GM21723 (cell line): Measurements from ENCODE around the gene MYRIP.
A peak's percentile ranks its signal among the peaks of the same experiment; 100 is the strongest.

Experiments used
- ATAC-seq: cut with Tn5 transposase; IDR thresholded peaks from one replicate; pipeline ENCODE4 v1.9.1; 2021; ENCODE audit warnings: mild to moderate bottlenecking, moderate library complexity; ENCODE audit not compliant: unreplicated experiment

MYRIP gene

DNA sequence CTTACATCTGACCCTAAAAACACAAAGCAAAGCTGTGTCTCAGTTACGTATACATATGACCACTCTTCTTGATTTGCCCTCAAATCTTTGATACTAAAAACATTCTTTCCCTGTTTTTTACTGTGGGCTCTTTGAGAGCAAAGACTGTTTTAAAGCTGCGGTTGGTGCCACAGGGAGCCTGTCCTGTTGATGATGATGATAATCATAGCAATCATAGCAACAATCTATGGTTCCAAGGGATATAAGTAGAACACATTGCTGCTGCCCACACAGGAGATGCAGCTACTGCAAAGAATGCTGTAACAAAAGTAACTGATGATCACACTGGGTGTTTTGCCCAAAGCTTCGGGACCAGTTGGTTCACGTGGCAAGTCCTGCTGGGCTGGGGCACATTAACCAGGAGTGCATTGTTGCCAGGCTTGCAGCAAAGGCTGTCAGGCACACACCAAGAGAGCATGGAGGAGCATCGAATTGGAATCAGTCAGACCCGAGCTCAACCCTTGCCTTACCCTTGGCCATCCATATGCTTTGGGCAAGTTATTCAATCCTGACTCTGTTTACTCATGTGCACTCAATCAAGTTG, 368.7 kb downstream of the MYRIP start:
- ATAC-seq: no peak

DNA sequence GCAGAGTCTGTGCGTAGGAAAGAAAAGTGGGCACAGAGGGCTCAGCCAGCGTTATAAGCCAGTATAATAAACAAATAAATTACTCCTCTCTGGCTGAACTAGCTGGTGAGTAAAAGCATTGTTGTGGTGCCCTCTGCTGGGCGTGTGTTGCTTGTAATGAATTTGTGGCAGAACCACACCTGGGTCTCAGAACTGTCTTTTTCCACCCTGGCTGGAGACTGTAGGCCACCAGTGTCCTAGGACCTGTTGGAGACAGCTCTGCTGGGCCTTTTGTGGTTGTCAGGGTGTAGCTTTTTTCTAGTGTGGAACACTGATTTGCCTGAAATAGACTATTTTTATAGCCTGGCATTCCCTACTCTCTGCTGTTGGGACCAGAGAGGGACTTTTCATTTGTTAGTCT, 369.6 kb downstream of the MYRIP start:
- ATAC-seq: peak; percentile 72

DNA sequence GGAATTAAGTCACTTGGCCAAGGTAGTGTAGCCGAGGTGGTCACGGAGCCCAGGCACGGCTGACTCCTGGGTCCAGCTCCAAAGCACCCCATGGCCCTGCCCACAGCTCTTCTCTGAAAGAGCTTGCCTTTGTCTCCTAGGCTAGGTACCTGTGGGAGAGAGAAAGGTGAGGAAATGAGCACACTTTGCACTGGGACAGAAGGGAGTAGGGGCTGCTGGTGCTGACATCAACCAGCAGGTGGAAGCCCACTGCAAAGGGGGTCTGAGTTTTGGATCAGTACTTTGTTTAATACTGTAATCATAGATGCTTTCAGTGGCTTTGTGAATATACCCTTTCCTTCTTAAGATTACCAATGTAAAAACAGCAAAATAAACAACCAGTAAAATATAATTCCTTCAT, 371.8 kb downstream of the MYRIP start:
- no peak for ATAC-seq

DNA sequence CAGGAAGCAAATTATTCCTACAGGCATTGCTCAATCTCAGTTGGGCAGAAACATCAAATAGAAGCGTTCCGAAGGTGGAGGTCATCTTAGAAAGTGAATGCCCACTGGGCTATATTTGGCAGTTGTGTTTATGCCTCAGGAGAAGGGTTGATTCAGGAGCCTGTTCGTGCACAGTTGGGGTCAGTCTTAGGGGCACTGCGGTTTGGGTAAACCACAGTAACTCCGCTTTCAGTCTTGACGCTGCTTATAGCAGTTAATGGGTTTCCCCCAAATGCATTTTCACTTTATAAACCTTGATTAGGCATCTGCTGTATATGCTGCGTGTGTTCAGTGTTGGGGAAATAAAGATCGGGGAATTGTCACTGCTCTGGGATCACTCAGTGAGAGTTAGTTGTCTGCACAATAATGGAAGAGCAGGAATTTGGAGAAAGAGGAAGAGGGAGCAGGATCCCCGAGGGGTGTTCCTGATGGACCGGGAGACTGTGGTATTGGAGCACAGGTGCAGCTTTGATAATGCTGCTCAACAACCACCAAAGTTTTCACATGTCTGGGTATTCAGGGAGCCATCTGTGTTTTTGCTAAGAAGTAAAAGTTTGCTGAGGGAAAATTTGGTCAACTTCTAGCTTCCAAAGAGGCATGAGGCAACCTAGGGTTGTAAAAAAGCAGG, 375.8 kb downstream of the MYRIP start:
- peak; percentile 53 for ATAC-seq

DNA sequence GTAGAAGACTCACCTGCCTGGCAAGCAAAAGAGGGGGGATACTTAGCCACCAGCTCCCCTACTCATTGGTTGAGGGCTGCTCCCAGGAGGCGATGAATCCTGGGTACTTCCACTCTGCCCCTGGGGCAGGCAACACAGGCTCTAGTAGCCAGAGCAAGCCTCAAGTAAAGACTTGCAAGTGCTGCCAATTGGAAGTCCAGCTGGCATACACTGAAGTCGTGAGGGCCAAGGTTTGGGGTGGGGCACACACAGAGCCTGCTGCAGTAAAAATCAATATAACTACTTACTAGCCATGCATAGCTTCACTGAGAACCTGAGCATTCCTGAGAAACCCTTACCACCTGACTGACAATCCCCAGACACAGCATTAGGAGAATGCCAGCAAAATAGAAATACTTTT, 377.1 kb downstream of the MYRIP start:
- no peak for ATAC-seq

DNA sequence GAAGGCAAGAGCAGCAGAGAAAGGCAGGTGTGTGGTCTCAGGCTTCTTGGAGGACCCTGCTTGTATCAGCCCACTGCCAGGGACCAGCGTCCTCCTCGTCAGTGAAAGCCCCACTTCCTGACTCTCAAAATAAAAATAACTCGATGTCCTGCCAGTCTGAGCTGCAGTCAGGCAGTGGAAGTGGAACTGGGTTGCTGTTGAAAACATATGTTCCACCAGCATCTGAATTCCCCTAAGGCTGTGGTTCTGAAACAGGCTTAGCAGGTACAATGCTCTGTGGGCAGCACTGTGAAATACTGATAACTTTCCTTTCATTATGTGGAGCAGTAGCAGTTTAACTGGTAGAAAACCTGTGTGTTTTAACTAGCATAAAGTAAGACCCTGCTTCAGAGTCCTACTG, 378.5 kb downstream of the MYRIP start:
- ATAC-seq: peak; percentile 61

DNA sequence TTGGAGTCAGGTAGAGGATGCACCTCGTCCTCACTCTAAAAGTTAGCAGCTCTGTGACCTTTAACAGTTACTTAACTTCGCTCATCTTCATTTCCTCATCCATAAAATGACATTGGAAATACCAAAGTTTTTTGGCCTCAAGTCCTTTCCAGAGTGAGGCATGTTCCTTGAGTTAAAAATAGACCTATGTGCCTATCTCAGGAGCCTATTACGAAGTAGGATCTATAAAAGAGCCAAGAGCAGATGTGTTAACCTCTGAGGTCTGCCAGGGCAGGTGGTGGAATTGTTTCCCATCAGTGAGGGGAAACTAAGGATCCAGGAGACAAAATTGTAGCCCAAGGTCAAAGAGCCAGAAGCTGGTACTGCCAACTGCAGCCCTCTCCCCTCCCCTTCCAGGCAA, 379.7 kb downstream of the MYRIP start:
- ATAC-seq: no peak

DNA sequence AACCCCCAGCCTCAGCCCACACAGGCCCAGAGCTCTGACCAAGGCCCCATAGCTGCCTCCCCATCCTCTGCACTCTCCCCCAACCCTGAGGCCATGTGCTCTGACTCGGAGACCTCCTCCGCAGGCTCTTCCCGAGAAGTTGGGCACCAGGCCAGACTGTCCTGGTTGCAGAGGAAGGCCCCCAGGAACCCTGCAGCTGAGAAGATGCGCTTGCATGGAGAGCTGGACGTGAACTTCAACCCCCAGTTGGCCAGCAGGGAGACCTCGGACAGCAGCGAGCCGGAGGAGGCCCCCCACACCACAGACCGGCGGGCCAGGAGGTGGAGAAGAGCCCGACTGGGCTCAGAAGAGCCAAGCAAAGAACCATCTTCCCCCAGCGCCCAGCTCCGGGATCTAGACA, 380.6 kb downstream of the MYRIP start:
- no peak for ATAC-seq

DNA sequence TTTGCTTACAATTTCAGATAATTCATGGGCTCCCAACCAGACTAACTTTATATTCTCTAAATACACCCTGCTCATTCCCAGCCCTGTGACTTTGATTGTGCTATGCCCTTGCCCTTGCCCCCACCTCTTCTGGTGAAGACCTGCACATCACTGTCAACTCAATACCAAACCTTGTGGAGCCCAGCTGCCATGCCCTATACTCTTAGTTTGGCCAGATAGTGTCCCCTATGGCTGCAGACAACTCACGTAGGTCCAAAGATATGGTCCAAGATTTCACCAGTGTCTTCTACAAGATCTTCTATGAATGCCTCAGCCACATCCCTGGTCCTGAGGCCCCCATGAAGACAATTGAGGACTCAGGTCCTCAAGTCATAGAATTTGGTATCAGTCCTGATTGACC, 381.8 kb downstream of the MYRIP start:
- no peak for ATAC-seq

DNA sequence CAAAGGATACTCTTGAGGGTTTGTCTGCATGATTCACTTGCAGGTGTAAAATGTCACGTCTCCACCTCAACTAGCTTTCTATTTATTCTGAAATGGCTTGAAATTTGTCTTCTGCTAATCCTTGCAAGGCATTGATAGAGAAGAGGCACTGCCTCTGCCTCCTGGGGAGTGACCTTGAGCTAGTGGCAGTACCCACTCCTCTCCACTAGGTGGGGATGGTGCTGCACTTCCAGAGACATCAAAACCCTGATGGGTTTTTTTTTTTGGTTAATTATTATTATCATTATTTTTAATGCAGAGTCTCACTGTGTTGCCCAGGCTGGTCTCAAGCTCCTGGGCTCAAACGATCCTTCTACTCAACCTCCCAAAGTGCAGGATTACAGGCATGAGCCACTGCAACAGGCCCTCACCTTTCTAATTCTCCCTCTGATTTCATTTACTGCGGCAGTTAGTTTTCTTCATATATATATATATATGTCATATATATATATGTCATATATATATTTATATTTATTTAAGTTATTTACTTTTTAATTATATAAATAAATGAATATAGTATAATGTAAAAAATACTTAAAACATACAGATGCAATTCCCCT, 382.5 kb downstream of the MYRIP start:
- peak; percentile 60 for ATAC-seq

DNA sequence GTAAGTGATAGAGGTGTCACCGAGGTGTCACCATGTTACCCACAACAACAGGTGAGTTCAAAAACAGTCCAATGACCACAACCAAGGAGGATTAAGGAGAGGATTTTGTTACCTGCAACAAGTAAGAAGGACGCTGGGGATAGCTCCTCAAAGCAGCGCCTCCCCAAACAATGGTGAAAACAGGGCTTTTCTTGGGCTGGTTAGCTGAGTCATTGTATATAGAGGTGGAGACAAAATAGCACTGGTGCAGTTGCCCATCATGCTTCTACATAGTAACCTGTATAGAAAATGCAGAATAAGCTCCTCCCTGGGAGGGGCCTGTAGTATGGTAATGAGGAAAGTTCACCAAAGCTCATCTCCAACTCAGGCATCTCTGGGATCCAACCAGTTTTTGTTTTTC, 383.2 kb downstream of the MYRIP start:
- no peak for ATAC-seq

DNA sequence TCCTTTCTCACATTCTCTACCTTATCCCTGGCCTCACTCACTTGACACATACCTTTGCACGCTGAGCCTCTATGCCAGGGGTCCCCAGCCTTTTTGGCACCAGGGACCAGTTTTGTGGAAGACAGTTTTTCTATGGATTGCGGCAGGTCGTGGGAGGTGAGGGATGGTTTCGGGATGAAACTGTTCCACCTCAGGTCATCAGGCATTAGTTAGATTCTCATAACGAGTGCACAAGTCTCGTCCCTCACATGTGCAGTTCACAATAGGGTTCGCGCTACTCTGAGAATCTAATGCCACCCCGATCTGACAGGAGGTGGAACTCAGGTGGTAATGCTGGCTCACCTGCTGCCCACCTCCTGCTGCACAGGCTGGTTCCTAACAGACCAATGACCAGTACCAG, 387.6 kb downstream of the MYRIP start:
- no peak for ATAC-seq

DNA sequence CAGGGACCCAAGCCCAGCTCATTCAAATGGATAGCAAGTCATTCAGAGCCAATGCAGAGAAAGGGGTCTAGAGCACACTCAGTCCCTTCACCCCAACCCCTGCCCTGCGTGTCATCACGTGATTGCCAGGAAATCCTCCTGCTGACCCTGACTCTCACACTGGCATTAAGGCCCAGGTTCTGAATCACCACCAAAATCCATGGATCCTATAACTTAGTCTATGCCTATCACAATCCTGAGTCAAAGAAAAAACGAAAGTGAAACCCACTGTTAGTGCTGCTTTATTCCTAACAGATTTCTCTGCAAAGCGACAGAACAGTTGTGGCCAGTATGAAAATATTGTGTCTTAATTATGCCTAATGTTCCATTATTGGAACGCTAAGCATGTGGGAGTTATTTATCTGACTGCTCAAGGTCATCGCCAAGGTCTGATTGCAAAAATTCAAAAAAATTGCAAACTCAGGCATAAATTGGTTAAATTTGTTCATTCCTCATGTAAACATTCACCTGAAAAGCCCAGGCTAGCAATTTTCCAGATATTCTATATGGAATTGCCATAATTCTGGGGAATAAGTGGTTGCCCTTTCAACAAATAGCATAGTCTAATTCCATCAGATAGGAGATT, 391.4 kb downstream of the MYRIP start:
- ATAC-seq: no peak

DNA sequence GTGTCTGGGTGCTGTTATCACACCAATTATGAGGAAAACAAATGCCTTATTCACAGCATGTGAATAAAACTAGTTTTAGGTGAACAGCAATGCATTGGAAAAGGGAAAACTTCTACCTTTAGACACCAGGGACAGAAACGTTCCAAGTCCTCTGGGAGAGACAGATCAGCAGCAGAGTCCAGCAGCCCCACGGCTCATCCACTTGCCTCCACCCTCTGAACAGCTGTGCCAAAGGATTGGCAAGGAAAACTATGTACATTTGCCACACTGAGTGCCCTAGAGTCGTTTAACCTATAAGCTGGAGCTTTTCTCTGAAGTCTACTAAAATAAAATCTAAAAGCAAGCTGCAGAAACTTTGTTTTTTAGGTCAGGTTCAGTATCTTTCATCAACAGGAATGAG, 392.4 kb downstream of the MYRIP start:
- no peak for ATAC-seq

DNA sequence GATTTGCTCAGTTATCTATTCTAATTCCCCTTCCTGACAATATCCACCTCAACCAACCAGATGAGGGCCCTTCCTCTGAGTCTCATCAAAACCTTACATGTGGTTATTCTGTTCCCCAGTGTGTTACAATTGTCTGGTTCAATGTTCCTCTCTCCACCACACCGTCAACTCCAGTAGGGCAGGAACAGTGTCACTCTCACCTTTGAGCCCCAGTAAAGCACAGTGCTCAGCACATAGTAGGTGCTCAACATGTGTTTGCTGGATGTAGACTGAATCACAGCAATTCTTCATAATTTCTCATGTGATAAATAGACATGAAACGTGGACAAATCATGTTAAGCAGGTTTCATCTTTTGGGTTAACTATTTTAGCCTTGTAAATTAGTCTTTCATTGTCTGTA, 397.1 kb downstream of the MYRIP start:
- ATAC-seq: no peak

DNA sequence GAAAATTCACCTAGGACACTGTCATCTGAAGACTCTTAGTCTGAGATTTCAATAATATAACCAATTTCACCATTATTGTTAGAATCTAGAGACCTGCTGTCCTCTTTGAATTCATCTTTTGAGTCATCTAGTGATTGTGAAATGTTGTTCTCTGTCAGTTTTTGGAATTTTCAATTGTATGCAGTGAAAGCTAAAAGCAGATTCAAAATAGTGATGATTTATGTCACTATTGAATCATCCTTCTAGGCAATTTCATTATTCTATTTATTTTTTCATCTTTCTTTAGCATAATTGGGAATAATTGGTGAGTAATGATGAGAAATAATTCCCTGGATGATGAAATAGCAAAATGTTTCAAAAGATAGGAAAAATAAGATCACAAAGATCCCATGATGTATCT, 398.4 kb downstream of the MYRIP start:
- no peak for ATAC-seq

DNA sequence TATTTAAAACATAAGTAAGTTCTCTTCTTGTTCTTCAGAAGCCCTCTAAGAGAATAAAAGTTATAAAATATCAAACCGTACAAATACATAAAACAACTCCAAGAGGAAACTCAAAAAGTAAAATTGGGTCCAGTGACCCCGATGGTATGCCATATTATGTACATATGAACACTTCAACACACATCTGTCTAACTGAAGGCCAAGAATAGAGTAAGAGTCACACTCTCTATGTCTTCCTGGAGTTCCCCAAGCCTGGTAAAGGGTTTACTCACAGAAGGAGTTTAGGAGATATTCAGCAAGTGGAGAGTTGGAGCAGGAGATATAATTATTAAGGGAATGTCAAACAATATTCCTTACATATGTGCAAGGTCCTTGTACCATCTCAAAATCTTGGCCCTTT, 398.8 kb downstream of the MYRIP start:
- ATAC-seq: no peak

DNA sequence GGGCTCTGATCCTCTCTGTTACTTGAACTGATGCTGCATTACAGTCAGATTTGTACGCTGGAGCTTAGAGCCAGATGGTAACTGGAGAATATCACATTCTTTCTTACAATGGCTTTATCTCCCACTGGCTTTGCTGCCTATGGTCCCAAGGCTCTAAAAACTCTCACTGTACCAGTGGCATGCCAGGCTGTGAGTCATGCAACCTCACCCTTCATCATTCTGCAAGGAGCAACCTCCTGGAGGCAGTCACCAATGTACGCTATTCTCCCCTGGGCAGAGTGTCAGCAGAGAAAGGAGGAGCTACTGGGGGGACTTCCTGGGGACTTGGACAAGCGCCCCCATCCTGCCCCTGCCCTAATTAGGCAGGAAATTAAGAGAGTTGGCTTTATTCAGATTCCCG, 402.2 kb downstream of the MYRIP start:
- ATAC-seq: no peak

DNA sequence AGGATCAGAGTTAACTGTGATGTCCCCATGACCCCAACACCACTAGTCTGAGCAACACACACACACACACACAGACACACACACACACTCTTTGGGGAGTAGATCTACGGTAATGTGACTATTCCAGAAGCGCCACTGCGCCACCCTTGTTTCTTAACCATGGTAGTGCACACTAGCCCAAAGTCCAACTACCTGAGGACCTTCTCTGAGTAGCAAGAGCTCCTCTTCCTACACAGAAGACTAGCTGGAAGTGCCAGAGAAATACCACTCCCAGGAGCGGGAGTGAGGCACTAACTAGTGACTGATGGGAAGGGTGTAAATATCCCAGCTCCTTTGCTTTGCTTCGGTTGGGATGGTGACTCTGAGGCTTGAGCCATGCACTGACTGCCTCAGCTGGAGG, 404.1 kb downstream of the MYRIP start:
- no peak for ATAC-seq

DNA sequence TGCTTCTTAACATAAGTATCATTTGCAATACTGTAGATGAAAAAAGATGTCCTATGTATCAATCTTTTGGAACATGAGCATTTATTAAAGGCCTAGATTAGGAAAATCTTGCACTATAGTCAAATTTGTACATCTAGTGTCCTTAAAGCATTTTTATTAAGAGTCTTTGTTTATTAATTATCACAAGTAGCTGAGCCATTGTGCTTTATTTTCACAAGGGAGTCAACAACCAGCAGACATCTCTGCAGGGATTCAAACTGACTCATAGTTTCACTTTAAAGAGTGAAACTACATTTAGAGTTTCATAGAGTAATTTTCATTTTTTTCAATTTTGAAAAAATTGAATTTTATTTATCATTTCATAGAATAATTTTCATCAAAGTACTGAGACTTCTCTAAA, 405.6 kb downstream of the MYRIP start:
- ATAC-seq: no peak

DNA sequence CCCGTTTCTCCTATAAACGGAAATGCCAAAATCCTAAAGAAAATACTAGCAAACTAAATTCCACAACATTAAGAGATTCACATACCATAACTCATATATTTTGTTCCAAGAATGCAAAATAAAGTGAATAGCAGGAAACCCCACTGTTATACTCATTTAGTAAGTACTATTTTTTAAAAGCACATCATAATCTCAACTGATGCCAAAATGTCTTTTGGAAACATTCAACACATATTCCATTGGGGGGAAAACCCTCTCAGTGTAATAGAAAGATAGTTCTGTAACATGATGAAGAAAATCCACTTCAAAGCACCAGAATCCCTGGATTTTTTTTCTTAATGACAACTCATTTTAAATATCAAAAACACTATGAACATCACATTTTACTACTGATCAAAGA, 407.1 kb downstream of the MYRIP start:
- no peak for ATAC-seq

DNA sequence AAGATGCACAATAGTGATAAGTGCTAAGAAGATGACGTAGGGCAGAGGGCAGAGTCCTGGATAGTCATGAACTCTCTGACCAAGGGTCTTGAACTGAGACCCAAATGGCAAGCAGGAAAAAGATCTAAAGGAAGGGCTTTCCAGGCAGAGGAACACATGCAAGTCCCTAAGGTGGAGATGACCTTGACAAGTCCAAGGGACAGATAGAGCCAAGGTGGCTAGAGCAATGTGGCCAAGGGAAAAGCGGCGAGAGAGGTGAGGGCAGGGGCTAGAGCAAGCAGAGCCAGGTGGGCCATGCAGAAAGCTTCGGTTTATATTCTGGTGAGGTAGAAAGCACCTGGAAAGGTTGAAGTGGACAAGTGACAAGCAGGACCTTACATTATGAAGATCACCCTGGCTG, 414.4 kb downstream of the MYRIP start:
- no peak for ATAC-seq
